KMS-11 (cell line): ENCODE measurements around the gene EMX2.

Experiments
- H2AFZ ChIP-seq: fragments of 200-600 bp; sonication (generic); 2 replicates; pipeline ENCODE4 v1.6.1; 2016; ENCODE audit warnings: antibody characterized with exemption, mixed run types, low read depth
- H3K27ac ChIP-seq: fragments of 200-600 bp; sonication (generic); 2 replicates; pipeline ENCODE4 v1.6.1; 2016; ENCODE audit warnings: mild to moderate bottlenecking, mixed run types
- H3K27me3 ChIP-seq: fragments of 200-600 bp; sonication (generic); 2 replicates; pipeline ENCODE4 v1.6.1; 2017; ENCODE audit warnings: mild to moderate bottlenecking, low read depth, mixed run types, moderate library complexity; ENCODE audit not compliant: insufficient read depth
- H3K36me3 ChIP-seq: fragments of 200-600 bp; sonication (generic); 2 replicates; pipeline ENCODE4 v1.6.1; 2017; ENCODE audit warnings: mild to moderate bottlenecking, mixed run types; ENCODE audit not compliant: insufficient read depth
- H3K4me1 ChIP-seq: fragments of 200-600 bp; sonication (generic); 2 replicates; pipeline ENCODE4 v1.6.1; 2016; ENCODE audit warnings: mild to moderate bottlenecking, low read depth, mixed run types; ENCODE audit not compliant: poor library complexity, severe bottlenecking
- H3K4me2 ChIP-seq: fragments of 200-600 bp; sonication (generic); 2 replicates; pipeline ENCODE4 v1.7.0; 2016; ENCODE audit warnings: mild to moderate bottlenecking, mixed run types
- H3K4me3 ChIP-seq: fragments of 200-600 bp; sonication (generic); IDR thresholded peaks from 2 replicates; pipeline ENCODE4 v1.6.1; 2017; ENCODE audit warnings: low read depth, low read length, mixed read lengths; ENCODE audit not compliant: insufficient read depth
- H3K79me2 ChIP-seq: fragments of 200-600 bp; sonication (generic); 2 replicates; pipeline ENCODE4 v1.6.1; 2016; ENCODE audit warnings: low read depth, mixed run types; ENCODE audit not compliant: insufficient read depth
- H3K9ac ChIP-seq: fragments of 200-600 bp; sonication (generic); 2 replicates; pipeline ENCODE4 v1.6.1; 2016; ENCODE audit warnings: mild to moderate bottlenecking, mixed run types
- H4K20me1 ChIP-seq: fragments of 200-600 bp; sonication (generic); 2 replicates; pipeline ENCODE4 v1.6.1; 2016; ENCODE audit warnings: mild to moderate bottlenecking, mixed run types; ENCODE audit not compliant: insufficient read depth
- TF ChIP-seq, protein P1 (sequence below): fragments of 200-600 bp; sonication (generic); conservative IDR thresholded peaks from 2 replicates; pipeline ENCODE4 v1.6.1; 2017; ENCODE audit warnings: low read depth, mild to moderate bottlenecking, antibody characterized with exemption, low read length, moderate library complexity, mixed read lengths

The EMX2 gene

DNA sequence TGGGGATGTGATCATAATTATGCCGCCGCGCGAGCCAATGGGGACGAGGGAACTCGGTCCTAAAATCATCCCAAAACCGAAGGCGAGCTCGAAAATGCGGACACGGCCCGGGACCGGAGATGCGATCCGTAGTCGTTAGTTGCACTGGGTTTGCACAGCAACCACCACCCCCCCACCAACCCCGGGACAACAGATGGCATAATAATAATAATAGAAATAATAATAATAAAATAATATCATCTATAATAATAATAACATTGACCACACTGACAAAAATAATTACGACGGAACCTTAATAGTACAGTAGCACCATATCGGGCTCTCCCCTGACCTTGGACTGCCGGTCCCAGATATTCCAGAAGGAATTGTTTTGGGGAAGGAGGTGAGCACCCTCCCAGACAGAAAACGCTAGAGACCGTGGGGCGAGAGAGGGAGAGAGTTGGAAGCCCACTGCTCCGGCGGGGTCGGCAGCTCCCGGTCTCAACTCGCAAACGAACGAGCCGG is 1.1 kb upstream of the EMX2 start:
- no peak overlapping the region for H3K9ac ChIP-seq
- H3K27ac ChIP-seq, result no peak overlapping the region
- no peaks in the 10 kb centered on the region for H3K27me3 ChIP-seq
- H3K36me3 ChIP-seq, result no peaks in the 10 kb centered on the region
- no peak overlapping the region for H3K4me2 ChIP-seq
- H3K4me3 ChIP-seq, result no peak overlapping the region
- H2AFZ ChIP-seq, result no peak overlapping the region
- no peaks in the 10 kb centered on the region for H4K20me1 ChIP-seq
- H3K4me1 ChIP-seq, result no peaks in the 10 kb centered on the region
- TF ChIP-seq, protein P1, sequence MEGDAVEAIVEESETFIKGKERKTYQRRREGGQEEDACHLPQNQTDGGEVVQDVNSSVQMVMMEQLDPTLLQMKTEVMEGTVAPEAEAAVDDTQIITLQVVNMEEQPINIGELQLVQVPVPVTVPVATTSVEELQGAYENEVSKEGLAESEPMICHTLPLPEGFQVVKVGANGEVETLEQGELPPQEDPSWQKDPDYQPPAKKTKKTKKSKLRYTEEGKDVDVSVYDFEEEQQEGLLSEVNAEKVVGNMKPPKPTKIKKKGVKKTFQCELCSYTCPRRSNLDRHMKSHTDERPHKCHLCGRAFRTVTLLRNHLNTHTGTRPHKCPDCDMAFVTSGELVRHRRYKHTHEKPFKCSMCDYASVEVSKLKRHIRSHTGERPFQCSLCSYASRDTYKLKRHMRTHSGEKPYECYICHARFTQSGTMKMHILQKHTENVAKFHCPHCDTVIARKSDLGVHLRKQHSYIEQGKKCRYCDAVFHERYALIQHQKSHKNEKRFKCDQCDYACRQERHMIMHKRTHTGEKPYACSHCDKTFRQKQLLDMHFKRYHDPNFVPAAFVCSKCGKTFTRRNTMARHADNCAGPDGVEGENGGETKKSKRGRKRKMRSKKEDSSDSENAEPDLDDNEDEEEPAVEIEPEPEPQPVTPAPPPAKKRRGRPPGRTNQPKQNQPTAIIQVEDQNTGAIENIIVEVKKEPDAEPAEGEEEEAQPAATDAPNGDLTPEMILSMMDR, result no peak
- no peaks in the 10 kb centered on the region for H3K79me2 ChIP-seq

DNA sequence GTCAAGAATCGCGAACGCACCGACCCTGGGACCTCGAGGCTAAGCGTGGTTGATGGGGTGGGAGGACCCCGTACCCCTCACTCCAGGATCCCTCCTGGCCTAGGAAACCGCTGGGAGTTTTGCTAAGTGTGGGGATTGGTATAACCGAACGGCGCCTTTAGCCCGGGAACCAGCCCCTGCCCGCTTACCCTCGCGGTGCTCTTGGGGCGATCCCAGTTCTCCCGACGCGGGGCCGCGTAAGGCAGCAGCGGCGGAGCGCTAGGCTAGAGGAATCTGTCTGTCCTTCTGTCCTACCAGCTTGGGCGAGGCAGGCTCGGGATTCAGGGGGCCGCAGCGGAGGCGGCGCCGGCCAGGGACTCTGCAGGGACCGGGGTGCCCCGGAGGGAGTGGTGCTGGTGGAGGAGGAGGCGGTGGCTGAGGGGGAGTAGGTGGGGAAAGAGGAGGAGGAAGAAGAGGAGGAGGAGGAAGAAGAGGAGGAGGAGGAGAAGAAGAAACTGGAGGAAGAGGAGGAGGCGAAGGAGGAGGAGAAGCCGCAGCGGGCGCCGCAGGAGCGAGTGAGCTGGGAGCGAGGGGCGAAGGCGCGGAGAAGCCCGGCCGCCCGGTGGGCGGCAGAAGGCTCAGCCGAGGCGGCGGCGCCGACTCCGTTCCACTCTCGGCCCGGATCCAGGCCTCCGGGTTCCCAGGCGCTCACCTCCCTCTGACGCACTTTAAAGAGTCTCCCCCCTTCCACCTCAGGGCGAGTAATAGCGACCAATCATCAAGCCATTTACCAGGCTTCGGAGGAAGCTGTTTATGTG is 439 bp upstream of the EMX2 start:
- Histone ChIP-seq H3K36me3 (no peaks in the 10 kb centered on the region), H3K9ac (no peak overlapping the region), H3K27ac (no peak overlapping the region), H2AFZ (no peak overlapping the region), H3K4me3 (no peak overlapping the region), H4K20me1 (no peaks in the 10 kb centered on the region), H3K4me1 (no peaks in the 10 kb centered on the region), H3K79me2 (no peaks in the 10 kb centered on the region), H3K4me2 (no peak overlapping the region), H3K27me3 (no peaks in the 10 kb centered on the region)
- TF ChIP-seq, protein P1, result no peak

DNA sequence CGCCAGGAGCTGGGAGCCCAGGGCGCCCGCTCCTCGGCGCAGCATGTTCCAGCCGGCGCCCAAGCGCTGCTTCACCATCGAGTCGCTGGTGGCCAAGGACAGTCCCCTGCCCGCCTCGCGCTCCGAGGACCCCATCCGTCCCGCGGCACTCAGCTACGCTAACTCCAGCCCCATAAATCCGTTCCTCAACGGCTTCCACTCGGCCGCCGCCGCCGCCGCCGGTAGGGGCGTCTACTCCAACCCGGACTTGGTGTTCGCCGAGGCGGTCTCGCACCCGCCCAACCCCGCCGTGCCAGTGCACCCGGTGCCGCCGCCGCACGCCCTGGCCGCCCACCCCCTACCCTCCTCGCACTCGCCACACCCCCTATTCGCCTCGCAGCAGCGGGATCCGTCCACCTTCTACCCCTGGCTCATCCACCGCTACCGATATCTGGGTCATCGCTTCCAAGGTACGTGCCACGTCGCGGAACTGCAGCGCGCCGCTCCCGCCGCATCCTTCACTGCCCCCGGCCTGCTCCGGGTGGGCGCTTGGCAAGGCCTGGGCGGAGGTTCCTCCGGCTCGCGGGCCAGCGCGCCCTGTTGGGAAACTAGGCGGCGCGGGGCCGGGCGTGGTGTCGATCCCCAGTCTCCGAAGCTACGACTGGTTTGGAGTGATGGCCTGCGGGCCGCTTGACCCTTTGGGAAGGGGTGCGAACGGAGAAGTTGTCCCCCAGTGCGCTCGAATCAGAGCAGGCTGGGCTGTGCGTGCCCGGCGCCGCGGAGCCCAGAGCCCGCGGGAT is 868 bp downstream of the EMX2 start:
- Histone ChIP-seq H3K36me3 (no peaks in the 10 kb centered on the region), H2AFZ (no peak overlapping the region), H3K79me2 (no peaks in the 10 kb centered on the region), H4K20me1 (no peaks in the 10 kb centered on the region), H3K4me3 (no peak overlapping the region), H3K27ac (no peak overlapping the region), H3K4me2 (no peak overlapping the region), H3K4me1 (no peaks in the 10 kb centered on the region), H3K27me3 (no peaks in the 10 kb centered on the region), H3K9ac (no peak overlapping the region)
- TF ChIP-seq, protein P1, result no peak

DNA sequence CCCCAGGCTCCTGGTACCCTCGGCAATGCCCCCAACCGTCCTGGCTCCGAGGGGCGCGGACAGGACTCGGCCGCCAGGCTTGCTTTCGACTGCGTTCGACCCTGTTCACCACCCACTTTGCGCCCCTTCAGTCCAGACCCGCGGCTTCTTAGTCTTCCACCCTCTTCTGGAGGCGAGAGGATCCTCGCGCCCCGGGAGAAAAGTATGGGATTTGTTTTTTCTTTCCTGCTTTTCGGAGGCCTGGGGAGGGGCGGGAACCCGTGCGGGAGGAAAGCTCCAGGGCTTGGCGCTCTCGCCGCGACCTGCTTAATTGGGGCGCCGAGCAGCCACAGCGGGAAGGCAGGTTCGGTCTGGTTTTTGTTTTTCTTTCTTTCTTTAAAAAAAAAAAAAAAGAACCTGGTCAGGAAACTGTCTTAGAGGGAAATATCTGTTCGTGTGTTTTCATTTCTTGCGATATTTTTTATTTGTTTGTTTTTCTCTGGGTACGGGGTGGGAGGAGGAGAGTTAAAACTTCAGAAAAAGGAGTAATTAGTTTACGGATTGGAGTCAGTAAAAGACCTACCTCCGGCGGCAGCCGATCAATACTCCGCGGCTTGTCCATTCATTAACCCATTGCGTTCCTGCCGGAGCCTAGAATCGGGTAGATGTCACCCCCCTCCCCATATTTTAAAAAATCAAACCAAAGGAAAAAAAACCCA is 1.6 kb downstream of the EMX2 start:
- Histone ChIP-seq H3K27ac (no peak overlapping the region), H3K36me3 (no peaks in the 10 kb centered on the region), H3K4me2 (no peak overlapping the region), H3K4me1 (no peaks in the 10 kb centered on the region), H3K9ac (no peak overlapping the region), H3K79me2 (no peaks in the 10 kb centered on the region), H2AFZ (no peak overlapping the region), H3K4me3 (no peak overlapping the region), H4K20me1 (no peaks in the 10 kb centered on the region), H3K27me3 (no peaks in the 10 kb centered on the region)
- TF ChIP-seq, protein P1, result no peak
